Natural killer cell (primary cell): ENCODE measurements around the gene POLR3K. TPM values are rescaled to one million over a fixed set of nuclear protein-coding genes. Genes with fewer than 3 reads are reported as not detected.

Experiments
- ATAC-seq, 3 donors: fragments of 150-1000 bp in 2 of 3; fragments of 200-7000 bp in 1 of 3; cut with Tn5 transposase; 1 replicate in 1 of 3; 2 replicates in 2 of 3; pipeline ENCODE4 v1.10.0; 2021; ENCODE audit warnings: mild to moderate bottlenecking in 2 of 3, moderate library complexity in 2 of 3
- DNase-seq, 2 donors: peaks; one replicate each; pipeline versions ENCODE4 v3.0.0 to v3.0.0-alpha.2; 2013 to 2021; ENCODE audit warnings: mixed read lengths in 1 of 2
- H3K27ac ChIP-seq: one replicate; pipeline ENCODE4 v1.5.1; 2013; ENCODE audit warnings: mild to moderate bottlenecking, low read length
- H3K27me3 ChIP-seq: one replicate; pipeline ENCODE4 v1.6.1; 2013; ENCODE audit warnings: low read length; ENCODE audit not compliant: control insufficient read depth, insufficient read depth
- H3K36me3 ChIP-seq: one replicate; pipeline ENCODE4 v1.6.1; 2013; ENCODE audit warnings: low read length; ENCODE audit not compliant: control insufficient read depth, insufficient read depth
- H3K4me1 ChIP-seq: one replicate; pipeline ENCODE4 v1.6.1; 2013; ENCODE audit warnings: low read length; ENCODE audit not compliant: control insufficient read depth, insufficient read depth
- H3K4me3 ChIP-seq: one replicate; pipeline ENCODE4 v1.5.1; 2013; ENCODE audit warnings: low read length
- H3K9me3 ChIP-seq: one replicate; pipeline ENCODE4 v1.6.1; 2013; ENCODE audit warnings: low read length; ENCODE audit not compliant: control insufficient read depth, insufficient read depth
- H3K27ac Mint-ChIP-seq, 2 donors: one replicate each; pipeline ENCODE4 v1.8.0; 2022; ENCODE audit warnings: mild to moderate bottlenecking in 2 of 2, mixed read lengths in 2 of 2, moderate library complexity in 1 of 2
- H3K27me3 Mint-ChIP-seq, 2 donors: one replicate each; pipeline ENCODE4 v1.8.0; 2022; ENCODE audit warnings: low read depth in 2 of 2, mixed read lengths in 2 of 2
- H3K36me3 Mint-ChIP-seq: one replicate; pipeline ENCODE4 v1.8.0; 2022; ENCODE audit warnings: mixed read lengths
- H3K4me1 Mint-ChIP-seq, 2 donors: one replicate each; pipeline ENCODE4 v1.8.0; 2022; ENCODE audit warnings: mixed read lengths in 2 of 2
- H3K4me3 Mint-ChIP-seq: one replicate; pipeline ENCODE4 v1.8.0; 2022; ENCODE audit warnings: mild to moderate bottlenecking, moderate library complexity, mixed read lengths
- H3K9me3 Mint-ChIP-seq, 2 donors: one replicate each; pipeline ENCODE4 v1.8.0; 2022; ENCODE audit warnings: mixed read lengths in 2 of 2
- CTCF ChIP-seq: fragments of 200-600 bp; IDR thresholded peaks from one replicate; pipeline ENCODE4 v1.8.0; 2022; ENCODE audit warnings: antibody characterized with exemption
- WGBS: methylation state at CpG from one replicate; pipeline ENCODE4 v1.1.7; 2013; ENCODE audit warnings: missing lambda C conversion rate; ENCODE audit not compliant: insufficient coverage; 5-methylcytosine and 5-hydroxymethylcytosine counted together
- intact Hi-C: fragments of 100-400 bp; cut with micrococcal nuclease; formaldehyde crosslinking; loops from one replicate; pipeline ENCODE4 v1.14.2; 2022
- total RNA-seq, 4 donors: library from RNA; stranded (reverse); fragments of 120-200 nt in 1 of 4; gene quantifications; one replicate each; pipeline versions ENCODE4 v1.2.3 to v1.2.4, GENCODE V29; 2013 to 2022

Gene POLR3K
- total RNA-seq, 3 donors from 2014 or later (not counting 1 experiment from before 2014, with no cell fraction given), result 10.6 to 14.6 (median 11.3) TPM

- Histone ChIP-seq H3K27me3 (no peaks in the 10 kb centered on the region), H3K9me3 (no peaks in the 10 kb centered on the region), H3K4me1 (peaks cover 18% of the 10 kb centered on the region), H3K36me3 (peaks cover 13% of the 10 kb centered on the region), H3K4me3 (no peak overlapping the region), H3K27ac (no peak overlapping the region)
- H3K9me3 Mint-ChIP-seq, result no peaks in the 10 kb centered on the region
- no peak for TF ChIP-seq CTCF
- no peaks in the 10 kb centered on the region for H3K27me3 Mint-ChIP-seq
- H3K27ac Mint-ChIP-seq, result no peak overlapping the region
- no peak for DNase-seq
- intact Hi-C loops, result no loop called here
- no peaks in the 10 kb centered on the region for H3K36me3 Mint-ChIP-seq
- 78% methylated on average over 11 of the region's 11 CpGs for WGBS
- peak overlapping the region; percentile 60 for H3K4me3 Mint-ChIP-seq
- peaks cover 17 to 27% of the 10 kb centered on the region in 2 donors for H3K4me1 Mint-ChIP-seq
- ATAC-seq, result no peak
These were observed 2.2 kb upstream of the POLR3K start for GRCh38 chr16:55571-56136.

- H3K36me3 Mint-ChIP-seq, result no peaks in the 10 kb centered on the region
- H3K27me3 Mint-ChIP-seq, result no peaks in the 10 kb centered on the region
- peak overlapping the region; percentile 92 to 94 for H3K27ac Mint-ChIP-seq
- no peak overlapping the region for H3K27ac ChIP-seq
- intact Hi-C loops, result no loop called here
- H3K9me3 ChIP-seq, result no peaks in the 10 kb centered on the region
- 38% methylated on average over 12 of the region's 12 CpGs for WGBS
- H3K27me3 ChIP-seq, result no peaks in the 10 kb centered on the region
- ATAC-seq, result no peak
- H3K4me1 ChIP-seq, result peaks cover 18% of the 10 kb centered on the region
- H3K4me3 ChIP-seq, result peak overlapping the region; percentile 52
- peak overlapping the region; percentile 99 for H3K4me3 Mint-ChIP-seq
- peaks cover 18 to 34% of the 10 kb centered on the region in 2 donors for H3K4me1 Mint-ChIP-seq
- H3K36me3 ChIP-seq, result peaks cover 14% of the 10 kb centered on the region
- TF ChIP-seq CTCF, result no peak
- no peak for DNase-seq
- no peaks in the 10 kb centered on the region for H3K9me3 Mint-ChIP-seq
These were observed 801 bp upstream of the POLR3K start for GRCh38 chr16:54237-54581.

- Histone ChIP-seq H3K4me1 (peaks cover 18% of the 10 kb centered on the region), H3K27me3 (no peaks in the 10 kb centered on the region), H3K36me3 (peaks cover 19% of the 10 kb centered on the region), H3K27ac (no peak overlapping the region), H3K9me3 (no peaks in the 10 kb centered on the region), H3K4me3 (no peak overlapping the region)
- H3K27ac Mint-ChIP-seq, result no peak overlapping the region
- no peak for DNase-seq
- no peaks in the 10 kb centered on the region for H3K36me3 Mint-ChIP-seq
- peaks cover 18 to 34% of the 10 kb centered on the region in 2 donors for H3K4me1 Mint-ChIP-seq
- H3K27me3 Mint-ChIP-seq, result no peaks in the 10 kb centered on the region
- H3K4me3 Mint-ChIP-seq, result peak overlapping the region; percentile 57
- intact Hi-C loops, result no loop called here
- 93% methylated on average over 14 of the region's 15 CpGs for WGBS
- H3K9me3 Mint-ChIP-seq, result no peaks in the 10 kb centered on the region
- no peak for ATAC-seq
- TF ChIP-seq CTCF, result no peak
These were observed 2.4 kb downstream of the POLR3K start for GRCh38 chr16:50769-51591.
